Coronary artery (tissue), 2 donors: ENCODE measurements around the gene DISC1.

Source experiments
- DNase-seq: peaks from one replicate; pipeline ENCODE4 v3.0.0-alpha.2; 2017; ENCODE audit warnings: low spot score
- H3K27ac ChIP-seq, 2 donors: fragments of 200-600 bp; sonication (generic); one replicate each; pipeline ENCODE4 v1.5.1; 2016 to 2019
- H3K4me3 ChIP-seq: fragments of 200-600 bp; sonication (generic); 2 replicates; pipeline ENCODE4 v1.5.1; 2016; ENCODE audit warnings: mild to moderate bottlenecking, moderate library complexity
- TF ChIP-seq, protein P1 (sequence below): fragments of 200-600 bp; sonication (generic); IDR thresholded peaks from one replicate; pipeline ENCODE4 v1.5.1; 2019; ENCODE audit warnings: antibody characterized with exemption

The DISC1 gene

DNA sequence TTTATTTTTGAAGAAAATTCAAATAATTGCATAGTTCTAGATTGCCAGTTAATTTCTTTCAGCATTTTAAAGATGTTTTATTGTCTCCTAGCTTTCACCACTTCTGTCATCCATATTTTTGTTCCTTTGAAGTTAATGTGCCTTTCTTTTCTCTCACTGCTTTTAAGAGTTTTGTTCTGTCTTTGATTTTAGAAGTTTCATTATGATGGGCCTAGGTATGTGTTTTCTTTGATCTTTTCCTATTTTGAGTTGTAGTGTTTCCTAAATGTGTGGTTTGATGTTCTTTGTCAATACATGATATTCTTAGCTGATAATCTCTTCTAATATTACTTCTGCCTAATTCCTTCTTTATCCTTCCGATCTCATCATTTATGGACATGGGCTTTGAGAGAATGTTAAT lies 378.7 kb downstream of the DISC1 start:
- H3K4me3 ChIP-seq: no peak overlapping the region
- TF ChIP-seq, protein P1, sequence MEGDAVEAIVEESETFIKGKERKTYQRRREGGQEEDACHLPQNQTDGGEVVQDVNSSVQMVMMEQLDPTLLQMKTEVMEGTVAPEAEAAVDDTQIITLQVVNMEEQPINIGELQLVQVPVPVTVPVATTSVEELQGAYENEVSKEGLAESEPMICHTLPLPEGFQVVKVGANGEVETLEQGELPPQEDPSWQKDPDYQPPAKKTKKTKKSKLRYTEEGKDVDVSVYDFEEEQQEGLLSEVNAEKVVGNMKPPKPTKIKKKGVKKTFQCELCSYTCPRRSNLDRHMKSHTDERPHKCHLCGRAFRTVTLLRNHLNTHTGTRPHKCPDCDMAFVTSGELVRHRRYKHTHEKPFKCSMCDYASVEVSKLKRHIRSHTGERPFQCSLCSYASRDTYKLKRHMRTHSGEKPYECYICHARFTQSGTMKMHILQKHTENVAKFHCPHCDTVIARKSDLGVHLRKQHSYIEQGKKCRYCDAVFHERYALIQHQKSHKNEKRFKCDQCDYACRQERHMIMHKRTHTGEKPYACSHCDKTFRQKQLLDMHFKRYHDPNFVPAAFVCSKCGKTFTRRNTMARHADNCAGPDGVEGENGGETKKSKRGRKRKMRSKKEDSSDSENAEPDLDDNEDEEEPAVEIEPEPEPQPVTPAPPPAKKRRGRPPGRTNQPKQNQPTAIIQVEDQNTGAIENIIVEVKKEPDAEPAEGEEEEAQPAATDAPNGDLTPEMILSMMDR: no peak
- DNase-seq: no peak
- H3K27ac ChIP-seq: no peak overlapping the region

DNA sequence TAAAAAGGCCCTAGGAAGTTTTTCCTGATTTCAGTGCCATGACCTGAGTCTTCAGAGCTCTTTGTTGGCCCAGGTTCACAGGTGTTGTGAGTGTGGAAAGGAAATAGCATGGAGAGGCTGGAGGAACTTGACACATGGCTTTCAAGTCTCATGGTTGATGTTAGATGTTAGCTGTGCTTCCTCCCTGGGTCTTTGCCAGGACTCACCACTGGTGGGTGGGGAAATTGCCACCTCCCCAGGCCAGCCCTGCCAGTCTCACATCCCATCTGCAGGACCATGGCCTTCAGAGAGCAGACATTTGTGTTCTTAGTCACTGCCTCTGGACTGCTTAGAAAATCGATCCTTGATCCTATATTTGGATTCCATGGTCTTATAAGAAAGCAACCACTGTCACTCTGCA lies 383.2 kb downstream of the DISC1 start:
- Histone ChIP-seq H3K27ac (no peak overlapping the region), H3K4me3 (no peak overlapping the region)
- no peak for DNase-seq
- TF ChIP-seq, protein P1: no peak

DNA sequence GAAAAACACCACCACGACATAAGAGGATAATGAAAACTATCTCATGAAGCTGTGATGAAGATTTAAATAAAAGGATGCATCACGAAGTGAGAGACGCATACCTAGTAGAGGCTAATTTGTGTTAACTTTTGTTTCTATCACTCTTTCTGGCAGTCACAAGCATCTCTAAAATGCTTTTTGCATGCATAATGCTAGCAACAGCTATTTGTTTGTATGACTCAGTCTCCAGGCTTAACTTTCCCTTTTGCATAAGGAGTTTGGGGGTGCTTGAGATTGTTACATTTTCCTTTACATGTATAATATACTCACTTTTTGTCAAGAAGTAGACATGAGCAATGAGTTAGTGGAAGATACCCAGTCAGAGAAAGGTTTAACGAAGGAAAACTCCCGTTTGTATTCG lies 385.4 kb downstream of the DISC1 start:
- no peak for DNase-seq
- no peak overlapping the region for H3K27ac ChIP-seq
- H3K4me3 ChIP-seq: no peak overlapping the region
- TF ChIP-seq, protein P1: no peak

GRCh38 chr1:232012773-232013386 lies 386.3 kb downstream of the DISC1 start:
- Histone ChIP-seq H3K4me3 (no peak overlapping the region), H3K27ac (peak overlapping the region in 1 of 2 donors; percentile 33)
- TF ChIP-seq, protein P1: no peak
- no peak for DNase-seq

GRCh38 chr1:232014941-232015340 lies 388.4 kb downstream of the DISC1 start:
- Histone ChIP-seq H3K4me3 (no peak overlapping the region), H3K27ac (no peak overlapping the region)
- no peak for DNase-seq
- TF ChIP-seq, protein P1: no peak

- no peak overlapping the region for H3K27ac ChIP-seq
- TF ChIP-seq, protein P1: no peak
- no peak for DNase-seq
- no peak overlapping the region for H3K4me3 ChIP-seq
Observed at GRCh38 chr1:232016616-232017015, 390.0 kb downstream of the DISC1 start.

DNA sequence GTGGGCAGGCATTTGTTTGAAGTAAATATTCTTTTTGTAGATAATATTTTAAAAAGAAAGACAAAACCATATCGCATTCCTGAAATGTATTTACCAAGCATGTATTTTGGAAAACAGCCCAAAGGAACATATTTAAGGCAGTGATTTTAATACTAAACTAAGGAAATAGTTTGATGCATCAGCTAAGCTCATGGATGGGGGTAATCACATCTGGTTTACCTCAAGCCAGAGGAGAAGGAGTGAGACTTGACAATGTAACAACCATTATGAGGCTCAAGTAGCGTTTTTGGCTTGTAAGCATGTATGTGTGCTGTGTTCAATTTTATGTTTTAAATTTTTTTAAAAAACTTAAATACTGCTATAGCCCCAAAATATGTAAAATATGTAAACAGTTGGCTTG lies 390.5 kb downstream of the DISC1 start:
- Histone ChIP-seq H3K4me3 (no peak overlapping the region), H3K27ac (no peak overlapping the region)
- TF ChIP-seq, protein P1: no peak
- no peak for DNase-seq
